Bone marrow (tissue), 2 donors: Measurements from ENCODE around the gene TEKTIP1.

Experiments
- DNase-seq, 2 donors: peaks; one replicate each; lab custom pipeline; 2025; lab: John Stamatoyannopoulos, UW

Gene TEKTIP1

DNA sequence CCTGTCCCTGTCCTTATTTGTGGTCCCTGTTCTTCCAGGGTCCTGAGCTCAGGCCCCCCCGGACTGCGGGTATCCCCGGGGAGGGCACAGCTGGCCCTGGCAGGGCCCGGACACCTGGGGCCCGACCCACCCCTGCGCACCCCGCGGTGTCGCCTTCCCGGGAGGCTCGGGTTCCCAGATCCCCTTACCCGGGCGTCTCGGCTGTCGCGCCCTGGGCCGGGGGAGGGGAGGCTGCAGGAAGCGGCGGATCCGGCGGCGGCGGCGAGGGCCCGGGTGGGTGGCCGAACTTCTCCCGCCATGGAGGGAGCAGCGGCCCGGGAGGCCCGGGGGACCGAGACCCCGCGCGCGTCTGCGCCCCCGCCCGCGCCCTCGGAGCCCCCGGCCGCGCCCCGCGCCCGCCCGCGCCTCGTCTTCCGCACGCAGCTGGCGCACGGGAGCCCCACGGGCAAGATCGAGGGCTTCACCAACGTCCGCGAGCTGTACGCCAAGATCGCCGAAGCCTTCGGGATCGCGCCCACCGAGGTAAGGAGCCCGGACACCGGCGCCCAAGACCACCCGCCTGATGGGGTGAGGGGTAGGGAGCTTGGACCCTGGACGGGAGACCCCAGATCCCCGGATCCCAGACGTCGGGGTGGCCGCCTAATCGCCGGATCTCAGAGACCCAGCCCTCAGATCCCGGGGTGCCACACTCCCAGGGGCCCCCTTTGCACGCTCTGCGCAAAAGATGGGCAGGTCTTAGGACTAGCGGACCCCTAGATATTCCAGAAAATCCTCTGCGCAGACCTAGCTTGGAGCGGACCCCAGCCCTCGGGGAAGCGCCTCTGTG, 46.5 kb downstream of the TEKTIP1 start, which contains the start of gene GIPC3:
GIPC3 (plus strand) TSS at position 178 of the 826 bp plus-strand sequence; CDS start at position 298, 120 bp downstream.
- no peak for DNase-seq

DNA sequence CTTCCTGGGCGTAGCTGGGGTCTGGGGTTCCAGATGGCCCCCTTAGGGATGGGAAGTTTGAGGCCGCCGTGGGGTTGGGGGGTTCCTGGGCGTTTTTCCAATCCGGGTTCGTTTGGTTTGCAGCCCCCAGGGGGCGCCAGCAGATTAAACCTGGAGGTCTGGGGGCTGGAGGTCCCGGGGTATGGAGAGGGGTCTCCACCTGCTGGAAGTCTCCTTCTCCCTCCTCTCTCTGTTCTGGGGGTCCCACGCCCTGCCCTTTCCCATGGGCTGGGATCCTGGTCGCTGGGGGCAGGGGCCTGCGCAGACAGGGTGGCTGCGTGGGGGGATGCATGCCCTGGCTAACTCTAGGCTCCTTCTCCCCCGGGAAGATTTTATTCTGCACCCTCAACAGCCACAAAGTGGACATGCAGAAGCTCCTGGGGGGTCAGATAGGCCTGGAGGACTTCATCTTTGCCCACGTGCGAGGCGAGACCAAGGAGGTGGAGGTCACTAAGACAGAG, 47.2 kb downstream of the TEKTIP1 start:
- no peak for DNase-seq

DNA sequence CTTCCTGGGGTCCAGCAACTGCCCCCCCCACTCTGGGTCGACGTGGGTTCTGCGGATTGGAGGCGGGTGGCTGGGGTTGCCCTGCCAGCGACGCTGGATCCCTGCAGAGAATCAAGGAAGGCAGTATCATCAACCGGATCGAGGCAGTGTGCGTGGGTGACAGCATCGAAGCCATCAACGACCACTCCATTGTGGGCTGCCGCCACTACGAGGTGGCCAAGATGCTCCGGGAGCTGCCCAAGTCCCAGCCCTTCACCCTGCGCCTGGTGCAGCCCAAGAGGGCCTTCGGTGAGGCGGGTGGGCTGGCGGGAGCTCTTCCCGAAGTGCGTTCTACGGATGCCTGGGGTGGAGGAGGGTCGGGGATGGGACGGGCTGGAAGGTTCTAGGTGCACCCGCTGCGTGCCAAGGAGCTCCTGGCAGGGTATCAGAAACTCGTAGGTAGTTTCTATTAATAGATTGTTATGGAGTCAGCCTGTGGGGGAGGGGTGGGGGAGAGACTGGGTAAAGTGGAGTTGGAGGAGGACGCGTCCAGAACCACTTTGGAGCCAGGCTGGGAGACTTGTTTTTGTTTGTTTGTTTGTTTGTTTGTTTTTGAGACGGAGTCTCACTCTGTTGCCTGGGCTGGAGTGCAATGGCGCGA, 47.9 kb downstream of the TEKTIP1 start:
- no peak for DNase-seq

DNA sequence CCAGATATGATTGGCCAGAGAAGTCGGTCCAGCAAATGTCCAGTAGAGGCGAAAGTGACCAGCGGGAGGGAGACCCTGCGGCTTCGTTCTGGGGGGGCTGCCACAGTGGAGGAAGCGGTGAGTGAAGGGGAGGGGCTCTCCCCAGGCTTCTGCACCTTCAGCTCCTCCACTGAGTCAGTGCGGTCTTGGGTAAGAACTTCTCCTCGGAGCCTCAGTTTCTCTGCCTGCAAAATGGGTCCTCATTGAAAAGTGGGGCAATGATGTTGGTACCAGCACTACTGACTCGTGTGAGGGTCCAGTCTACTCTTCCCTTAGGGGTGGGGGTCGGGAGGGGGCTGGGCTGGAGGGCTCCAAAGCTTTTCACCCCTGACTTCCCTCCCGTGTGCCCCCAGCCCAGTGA, 50.5 kb downstream of the TEKTIP1 start:
- DNase-seq, result no peak

DNA sequence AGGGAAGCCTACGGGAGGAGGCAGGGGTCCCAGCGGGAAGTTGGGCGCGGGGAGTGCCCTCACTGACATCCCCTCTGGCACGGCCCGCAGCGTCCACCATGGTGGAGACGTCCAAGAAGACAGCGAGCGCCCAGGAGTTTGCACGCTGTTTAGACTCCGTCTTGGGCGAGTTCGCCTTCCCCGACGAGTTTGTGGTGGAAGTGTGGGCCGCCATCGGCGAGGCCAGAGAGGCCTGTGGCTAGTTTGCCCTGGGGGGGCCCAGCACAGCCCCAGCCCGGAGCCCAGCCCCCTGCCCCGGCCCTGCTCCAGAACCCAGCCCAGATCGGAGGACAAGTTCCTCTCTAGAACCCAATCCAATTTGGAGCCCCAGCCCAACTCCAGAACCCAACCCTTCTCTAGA, 51.0 kb downstream of the TEKTIP1 start:
- DNase-seq, result no peak

DNA sequence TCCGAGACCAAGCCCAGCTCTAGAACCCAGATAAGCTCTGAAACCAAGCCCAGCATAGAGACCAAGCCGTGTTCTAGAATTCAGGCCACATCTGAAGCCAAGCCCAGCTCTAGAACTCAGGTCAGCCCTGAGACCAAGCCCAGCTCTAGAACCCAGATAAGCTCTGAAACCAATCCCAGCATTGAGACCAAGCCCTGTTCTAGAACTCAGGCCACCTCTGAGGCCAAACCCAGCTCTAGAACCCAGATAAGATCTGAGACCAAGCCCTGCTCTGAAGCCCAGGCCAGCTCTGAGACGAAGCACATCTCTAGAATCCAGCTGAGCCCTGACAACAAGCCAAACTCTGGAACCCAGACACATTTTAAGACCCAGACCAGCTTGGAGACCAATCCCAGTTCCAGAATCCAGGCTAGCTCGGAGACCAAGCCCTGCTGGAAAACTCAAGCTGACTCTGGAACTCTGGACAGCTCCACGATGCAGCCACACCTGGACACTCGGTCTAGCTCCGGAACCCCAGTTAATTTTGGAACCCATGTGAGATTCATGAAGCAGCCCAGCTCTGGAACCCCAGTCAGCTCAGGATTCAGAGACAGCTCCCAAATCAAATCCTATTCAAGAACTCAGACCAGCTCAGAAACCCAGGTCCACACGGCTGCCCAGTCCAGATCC, 52.2 kb downstream of the TEKTIP1 start:
- DNase-seq, result no peak

DNA sequence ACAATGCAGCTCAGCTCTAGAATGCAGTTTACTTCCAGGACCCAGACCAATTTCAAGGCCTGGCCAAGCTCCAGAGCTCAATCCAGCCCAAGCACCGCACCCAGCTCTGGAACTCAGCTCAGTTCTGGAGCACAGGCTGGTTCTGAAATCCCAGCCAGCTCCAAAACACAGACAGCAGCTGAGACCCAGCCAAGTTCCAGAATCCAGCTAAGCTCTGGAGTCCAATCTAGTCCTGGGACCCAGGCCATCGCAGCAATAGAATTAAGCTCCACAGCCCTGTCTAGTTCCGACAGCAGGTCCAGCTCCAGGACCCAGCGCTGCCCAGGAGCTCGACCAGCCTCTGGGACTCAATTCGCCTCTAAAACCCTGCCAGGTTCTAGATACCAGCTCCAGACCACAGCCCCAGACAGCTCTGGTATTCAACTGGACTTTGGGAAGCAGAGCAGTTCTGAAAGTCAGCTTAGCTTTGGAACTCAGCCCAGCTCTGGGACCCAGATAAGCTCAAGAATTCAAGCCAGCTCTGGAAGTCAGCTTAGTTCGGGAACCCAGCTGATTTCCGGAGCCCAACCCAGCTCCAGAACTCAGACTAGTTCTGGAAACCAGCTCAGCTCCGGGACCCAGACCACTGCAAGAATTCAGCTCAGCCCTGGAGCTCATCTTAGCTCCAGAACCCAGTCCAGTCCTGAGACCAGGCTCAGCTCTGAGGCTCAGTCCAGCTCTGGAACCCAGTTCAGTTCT, 53.1 kb downstream of the TEKTIP1 start:
- no peak for DNase-seq

DNA sequence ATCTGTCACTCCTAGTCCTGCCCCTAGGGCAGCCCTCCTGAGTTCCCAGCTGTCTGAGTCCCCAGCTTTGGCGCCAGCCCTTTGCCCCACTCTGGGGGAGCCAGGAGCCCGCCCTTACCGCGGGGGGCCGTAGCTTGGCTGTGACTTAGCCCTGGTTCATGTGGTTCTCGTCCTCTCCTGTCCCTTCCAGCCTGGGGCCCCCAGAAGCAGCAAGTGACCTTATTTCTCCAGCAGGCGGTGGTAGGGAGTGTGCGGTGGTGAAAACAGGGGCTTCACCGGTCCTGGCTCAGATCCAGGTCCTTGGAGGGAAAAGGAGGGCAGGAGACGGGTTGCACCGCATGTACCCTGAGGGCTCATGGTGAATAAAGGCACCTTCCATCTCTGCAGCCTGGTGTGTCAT, 54.2 kb downstream of the TEKTIP1 start:
- no peak for DNase-seq
